Mesodermal cell (in vitro differentiated cells): ENCODE results near the gene RNASE7.
"Not testable (repeated sequence)": the region's sequence is repeated elsewhere in the genome, so short reads cannot be mapped to it uniquely, and the experiment has no call there.

Experiments used
- H3K27ac ChIP-seq: 2 replicates; pipeline ENCODE4 v1.7.0; 2013; ENCODE audit warnings: mild to moderate bottlenecking, low read depth, low read length, moderate library complexity; ENCODE audit not compliant: severe bottlenecking
- H3K36me3 ChIP-seq: 2 replicates; pipeline ENCODE4 v1.7.1; 2013; ENCODE audit warnings: mild to moderate bottlenecking, low read length, moderate library complexity; ENCODE audit not compliant: control insufficient read depth, insufficient read depth
- H3K4me1 ChIP-seq: one replicate; pipeline ENCODE4 v1.7.1; 2013; ENCODE audit warnings: mild to moderate bottlenecking, low read length; ENCODE audit not compliant: insufficient read depth, control insufficient read depth, poor library complexity, severe bottlenecking
- H3K4me3 ChIP-seq: 2 replicates; pipeline ENCODE4 v1.7.0; 2013; ENCODE audit warnings: low read length, control low read depth, mild to moderate bottlenecking; ENCODE audit not compliant: insufficient read depth, poor library complexity, severe bottlenecking; ENCODE audit errors: extremely low read depth
- H3K9me3 ChIP-seq: 2 replicates; pipeline ENCODE4 v1.7.1; 2013; ENCODE audit warnings: mild to moderate bottlenecking, low read length, moderate library complexity; ENCODE audit not compliant: control insufficient read depth
- WGBS, 2 experiments: methylation state at CpG; one replicate each; pipeline ENCODE4 v1.1.5; 2013; ENCODE audit warnings: missing lambda C conversion rate in 2 of 2; ENCODE audit not compliant: insufficient coverage in 2 of 2; 5-methylcytosine and 5-hydroxymethylcytosine counted together

Gene RNASE7

DNA sequence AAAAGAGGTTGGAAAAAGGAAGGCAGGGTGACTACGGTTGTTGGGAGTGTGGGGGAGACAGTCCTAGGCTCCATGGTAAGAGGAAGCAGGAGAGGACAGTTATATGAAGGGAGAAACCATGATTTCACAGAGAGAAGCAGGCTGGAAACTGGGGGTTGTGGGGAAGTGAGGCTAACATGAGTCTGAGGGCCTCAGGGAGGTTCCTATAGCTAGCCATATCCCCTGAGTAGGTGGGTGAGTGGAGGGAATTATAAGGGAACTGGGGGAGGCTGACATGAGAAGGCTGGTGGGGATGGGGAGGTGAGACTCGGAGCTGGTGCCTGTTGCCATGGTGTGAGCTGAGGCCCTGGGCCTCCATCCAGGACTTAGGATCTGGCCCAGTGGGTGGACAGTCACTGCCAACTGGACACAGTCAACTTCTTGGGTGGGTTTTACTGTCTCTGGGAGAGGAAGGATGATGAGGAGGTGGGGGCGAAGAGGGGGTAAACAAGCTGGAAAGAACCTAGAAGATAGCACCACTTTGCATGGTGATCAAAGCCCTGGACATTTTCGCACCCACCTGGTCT, 8.9 kb upstream of the RNASE7 start:
- Histone ChIP-seq H3K4me1 (peaks cover under 1% of the 10 kb centered on the region), H3K36me3 (no peaks in the 10 kb centered on the region), H3K4me3 (no peak overlapping the region), H3K9me3 (no peaks in the 10 kb centered on the region), H3K27ac (no peak overlapping the region)
- 96 to 98% methylated on average over 4 of the region's 4 CpGs for WGBS, 2 experiments

DNA sequence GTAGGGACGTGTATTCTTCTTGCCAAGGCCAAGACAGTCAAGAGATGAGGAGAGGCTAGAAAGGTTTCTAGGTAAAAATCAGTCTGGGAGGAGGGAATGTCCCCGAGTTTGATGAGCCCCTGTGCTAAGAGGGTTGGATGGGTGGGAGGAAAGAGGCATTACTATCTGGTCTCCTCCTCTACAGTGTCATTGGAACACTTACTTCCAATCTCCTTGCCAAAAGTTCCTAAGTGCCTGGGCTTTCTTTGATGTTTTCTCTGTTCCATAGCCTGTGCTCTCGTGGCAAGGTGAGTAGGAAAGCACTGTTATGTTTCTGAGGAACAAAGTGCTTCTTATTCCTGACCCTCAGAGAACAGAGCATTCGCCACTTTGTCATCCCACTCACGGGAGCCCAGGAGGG, 7.5 kb upstream of the RNASE7 start, which contains the start of gene RNASE13:
Gene RNASE13 (minus strand): TSS at position 101 of the 400 bp plus-strand sequence. CDS start 519 bp downstream, outside the sequence.
- Histone ChIP-seq H3K27ac (no peak within 1 kb of the TSS), H3K4me3 (no peak within 1 kb of the TSS), H3K4me1 (peaks cover 13% of the 10 kb centered on the region), H3K9me3 (no peaks in the 10 kb centered on the region), H3K36me3 (no peaks in the 10 kb centered on the region)
- 85 to 93% methylated on average over 3 to 4 of the region's 5 CpGs for WGBS, 2 experiments

DNA sequence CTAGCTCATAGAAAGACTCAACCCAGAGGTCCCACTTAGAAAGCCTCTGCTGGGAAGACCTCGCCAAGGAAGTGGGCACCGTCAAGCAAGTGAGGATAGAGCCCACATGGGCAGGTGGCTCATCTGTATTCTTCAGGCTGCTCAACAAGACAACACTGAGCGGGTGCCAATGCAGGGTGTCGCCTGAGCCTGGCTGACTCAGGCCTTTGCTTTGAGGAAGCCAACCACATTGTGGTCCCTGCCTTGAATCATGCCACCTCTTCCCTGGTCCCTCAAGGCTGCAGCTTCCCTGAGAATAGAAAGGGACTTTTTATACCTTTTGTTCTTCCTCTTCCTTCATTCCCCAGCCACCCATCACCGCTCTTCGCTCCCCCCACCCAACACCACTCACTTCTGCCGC, 5.4 kb upstream of the RNASE7 start:
- H3K36me3 ChIP-seq, result no peaks in the 10 kb centered on the region
- H3K4me1 ChIP-seq, result peaks cover 16% of the 10 kb centered on the region
- no peaks in the 10 kb centered on the region for H3K9me3 ChIP-seq
- no peak overlapping the region for H3K4me3 ChIP-seq
- WGBS, 2 experiments, result 93 to 100% methylated on average over 4 of the region's 7 CpGs
- H3K27ac ChIP-seq, result no peak overlapping the region

DNA sequence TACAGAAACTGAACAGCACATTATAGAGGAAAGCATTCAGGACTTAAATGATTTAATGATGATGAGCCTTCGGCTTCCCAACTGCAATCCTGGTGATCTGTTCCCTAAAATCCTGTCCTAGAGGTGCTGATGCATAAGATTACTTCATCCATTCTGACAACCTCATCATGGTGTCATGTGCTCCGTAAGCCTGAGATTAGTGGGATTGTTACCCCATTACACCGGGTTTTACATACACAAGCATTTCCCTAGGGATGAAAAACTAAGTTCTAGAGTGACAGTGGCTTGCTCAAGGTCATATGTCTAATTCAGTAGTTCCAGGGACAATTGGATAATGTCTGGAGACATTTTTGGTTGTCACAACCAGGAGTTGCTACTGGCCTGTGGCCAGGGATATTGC, 5.0 kb upstream of the RNASE7 start:
- Histone ChIP-seq H3K36me3 (no peaks in the 10 kb centered on the region), H3K4me1 (peaks cover 17% of the 10 kb centered on the region), H3K27ac (no peak overlapping the region), H3K9me3 (no peaks in the 10 kb centered on the region), H3K4me3 (no peak overlapping the region)
- 67 to 80% methylated on average over 1 of the region's 3 CpGs for WGBS, 2 experiments

DNA sequence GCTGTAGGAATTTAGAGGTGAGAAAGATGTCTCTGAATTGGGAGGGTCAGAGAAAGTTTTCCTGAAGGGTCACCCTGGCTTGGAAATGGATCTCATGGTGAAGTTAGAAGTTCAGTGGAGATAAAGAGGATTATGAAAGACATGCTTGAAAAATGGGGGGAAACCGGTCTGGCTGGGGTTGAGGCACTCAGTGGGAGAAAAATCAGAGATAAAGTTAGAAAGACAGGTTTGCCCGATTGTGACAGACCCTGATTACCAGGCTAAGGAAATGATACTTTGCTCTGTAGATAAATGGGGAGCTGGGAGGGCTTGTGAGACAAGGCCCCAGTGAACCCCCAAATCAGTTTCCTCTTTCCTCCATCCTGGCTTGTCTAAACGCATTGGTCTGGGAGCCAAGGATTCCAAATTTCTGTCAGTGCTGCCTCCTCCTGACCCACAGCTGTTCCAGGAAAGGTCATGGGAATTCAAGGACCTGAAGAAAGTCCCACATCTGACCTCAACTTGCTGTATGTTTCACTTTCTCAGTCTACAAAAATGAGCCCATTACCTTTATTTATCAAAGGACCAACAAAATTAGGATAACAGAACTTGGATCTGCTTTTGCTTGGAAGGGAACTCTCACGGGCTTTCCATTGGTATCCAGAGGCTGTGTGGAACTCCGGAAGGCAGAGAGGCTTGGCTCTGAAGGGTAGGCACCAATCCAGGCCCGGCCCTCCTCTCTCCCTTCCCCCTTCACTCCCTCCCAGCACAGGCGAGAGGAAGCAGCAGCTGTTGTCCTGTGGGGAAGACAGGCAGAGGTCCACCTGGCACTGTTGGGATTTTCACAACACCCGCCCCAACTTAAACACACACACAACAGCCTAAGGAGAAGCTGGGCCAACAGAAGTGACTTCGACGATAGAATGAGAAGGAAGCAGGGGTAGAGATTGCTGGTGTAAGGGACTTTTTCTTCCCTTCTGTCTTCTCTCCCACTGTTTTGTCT, 3.4 kb upstream of the RNASE7 start:
- H3K36me3 ChIP-seq, result no peaks in the 10 kb centered on the region
- no peaks in the 10 kb centered on the region for H3K9me3 ChIP-seq
- H3K4me1 ChIP-seq, result peaks cover 23% of the 10 kb centered on the region
- H3K4me3 ChIP-seq, result no peak overlapping the region
- WGBS, 2 experiments, result 43 to 81% methylated on average over 3 to 7 of the region's 10 CpGs
- peak overlapping the region; percentile 29 for H3K27ac ChIP-seq

DNA sequence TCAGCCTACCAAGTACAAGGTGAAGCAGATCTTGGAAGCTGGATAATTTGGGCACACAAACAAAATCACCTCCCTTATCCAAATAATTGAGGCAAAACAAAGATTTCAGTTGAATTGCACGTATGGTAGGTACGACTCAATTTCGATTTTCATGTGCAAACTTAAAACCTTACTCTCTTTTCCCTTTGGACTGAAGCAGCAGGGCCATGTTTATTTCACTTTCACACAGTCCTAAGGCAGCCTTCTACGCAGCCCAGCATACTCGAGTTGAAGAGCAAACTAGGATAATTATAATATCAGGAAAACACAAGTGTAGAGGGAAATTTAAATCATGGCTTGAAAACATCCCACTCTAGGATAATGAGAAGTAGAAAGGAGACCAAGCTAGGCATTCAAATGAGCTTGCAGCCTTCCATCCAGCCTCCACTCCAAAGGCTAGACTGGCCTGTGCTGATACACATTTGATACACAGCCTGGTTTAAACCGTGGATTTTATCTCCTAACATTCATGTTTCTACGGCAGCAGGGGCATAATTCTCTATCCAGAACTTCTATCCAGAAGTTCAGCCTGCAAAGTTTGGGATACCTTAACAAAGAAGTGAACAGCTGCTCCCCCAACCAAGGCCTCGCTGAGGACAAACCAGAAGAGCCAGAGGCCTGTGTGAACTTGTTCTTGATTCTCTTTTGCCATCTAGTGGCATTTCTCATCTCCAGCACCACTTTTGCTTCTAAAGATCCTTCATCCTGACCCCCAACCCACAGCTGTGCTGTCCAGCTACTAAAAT, 2.4 kb upstream of the RNASE7 start:
- H3K27ac ChIP-seq, result no peak overlapping the region
- peaks cover 31% of the 10 kb centered on the region for H3K4me1 ChIP-seq
- H3K36me3 ChIP-seq, result no peaks in the 10 kb centered on the region
- 45 to 49% methylated on average over 6 of the region's 8 CpGs for WGBS, 2 experiments
- H3K4me3 ChIP-seq, result no peak overlapping the region
- H3K9me3 ChIP-seq, result no peaks in the 10 kb centered on the region

DNA sequence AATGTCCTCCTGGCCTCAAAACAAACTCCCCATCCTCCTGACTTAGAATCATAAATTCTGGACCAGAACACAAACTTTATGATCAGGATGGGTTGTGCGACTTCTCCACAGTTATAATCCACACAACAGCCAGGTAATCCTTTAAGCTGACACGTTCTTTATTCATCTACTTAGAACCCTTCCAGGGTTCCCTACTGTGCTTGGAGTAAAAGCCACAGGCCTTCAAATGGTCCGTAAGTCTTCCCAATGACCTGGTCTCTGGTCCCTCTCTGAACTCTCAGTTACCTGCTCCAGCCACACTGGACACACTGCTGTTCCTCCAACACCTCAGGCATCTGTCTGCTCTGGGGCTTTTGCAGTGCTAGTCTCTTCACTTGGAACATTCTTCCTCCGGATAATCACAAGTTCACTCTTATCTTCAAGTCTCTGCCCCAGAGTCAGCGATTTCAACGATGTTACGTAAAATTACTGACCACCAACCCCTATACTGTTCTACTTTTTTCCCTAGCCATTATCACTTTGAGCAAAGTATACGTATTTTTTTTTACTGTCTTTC, 1.7 kb upstream of the RNASE7 start:
- Histone ChIP-seq H3K4me3 (no peak overlapping the region), H3K36me3 (no peaks in the 10 kb centered on the region), H3K27ac (no peak overlapping the region), H3K4me1 (peaks cover 31% of the 10 kb centered on the region), H3K9me3 (no peaks in the 10 kb centered on the region)
- WGBS, 2 experiments, result 78 to 83% methylated on average over 7 to 8 of the region's 8 CpGs

DNA sequence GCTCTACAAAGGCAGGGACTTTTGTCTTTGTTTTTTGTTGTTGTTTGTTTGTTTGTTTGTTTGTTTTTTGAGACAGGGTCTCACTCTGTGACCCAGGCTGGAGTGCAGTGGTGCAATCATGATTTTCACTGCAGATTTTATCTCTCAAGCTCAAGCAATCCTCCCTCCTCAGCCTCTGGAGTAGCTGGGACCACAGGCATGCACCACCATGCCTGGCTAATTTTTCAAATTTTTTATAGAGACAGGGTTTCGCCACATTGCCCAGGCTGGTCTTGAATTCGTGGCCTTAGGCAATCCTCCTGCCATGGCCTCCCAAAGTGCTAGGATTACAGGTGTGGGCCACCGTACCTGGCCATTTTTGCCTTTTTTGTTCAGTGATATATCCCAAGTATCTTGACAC, 1.2 kb upstream of the RNASE7 start:
- WGBS, 2 experiments, result 86 to 93% methylated on average over 3 of the region's 3 CpGs

DNA sequence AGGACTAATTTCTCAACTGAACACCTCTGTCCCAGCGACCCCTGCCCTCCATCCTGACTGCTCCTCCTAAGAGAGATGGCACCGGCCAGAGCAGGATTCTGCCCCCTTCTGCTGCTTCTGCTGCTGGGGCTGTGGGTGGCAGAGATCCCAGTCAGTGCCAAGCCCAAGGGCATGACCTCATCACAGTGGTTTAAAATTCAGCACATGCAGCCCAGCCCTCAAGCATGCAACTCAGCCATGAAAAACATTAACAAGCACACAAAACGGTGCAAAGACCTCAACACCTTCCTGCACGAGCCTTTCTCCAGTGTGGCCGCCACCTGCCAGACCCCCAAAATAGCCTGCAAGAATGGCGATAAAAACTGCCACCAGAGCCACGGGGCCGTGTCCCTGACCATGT, 756 bp downstream of the RNASE7 start:
- H3K36me3 ChIP-seq, result no peaks in the 10 kb centered on the region
- H3K9me3 ChIP-seq, result no peaks in the 10 kb centered on the region
- H3K4me1 ChIP-seq, result peaks cover 31% of the 10 kb centered on the region
- H3K4me3 ChIP-seq, result no peak overlapping the region
- 86 to 87% methylated on average over 6 to 8 of the region's 8 CpGs for WGBS, 2 experiments
- H3K27ac ChIP-seq, result no peak overlapping the region

More for the DNA sequence above, 1.2 kb upstream of the RNASE7 start:
- H3K4me1 ChIP-seq, result peaks cover 31% of the 10 kb centered on the region
- not testable (repeated sequence) for H3K9me3 ChIP-seq, H3K36me3 ChIP-seq, H3K4me3 ChIP-seq, H3K27ac ChIP-seq

DNA sequence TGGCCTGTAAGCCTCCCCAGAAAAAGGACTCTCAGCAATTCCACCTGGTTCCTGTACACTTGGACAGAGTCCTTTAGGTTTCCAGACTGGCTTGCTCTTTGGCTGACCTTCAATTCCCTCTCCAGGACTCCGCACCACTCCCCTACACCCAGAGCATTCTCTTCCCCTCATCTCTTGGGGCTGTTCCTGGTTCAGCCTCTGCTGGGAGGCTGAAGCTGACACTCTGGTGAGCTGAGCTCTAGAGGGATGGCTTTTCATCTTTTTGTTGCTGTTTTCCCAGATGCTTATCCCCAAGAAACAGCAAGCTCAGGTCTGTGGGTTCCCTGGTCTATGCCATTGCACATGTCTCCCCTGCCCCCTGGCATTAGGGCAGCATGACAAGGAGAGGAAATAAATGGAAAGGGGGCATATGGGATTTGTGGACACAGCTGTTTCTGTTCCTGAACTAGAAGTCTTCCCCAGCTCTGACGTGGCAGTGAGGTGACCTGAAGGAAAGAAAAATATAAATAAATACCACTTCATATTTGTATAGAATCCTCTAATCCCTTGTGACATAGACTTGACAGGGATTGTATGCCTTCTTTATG, 1.3 kb downstream of the RNASE7 start:
- Histone ChIP-seq H3K27ac (no peak overlapping the region), H3K36me3 (no peaks in the 10 kb centered on the region), H3K4me1 (peaks cover 27% of the 10 kb centered on the region), H3K9me3 (no peaks in the 10 kb centered on the region), H3K4me3 (no peak overlapping the region)
- WGBS, 2 experiments, result no CpG with 5 or more reads among the region's 2 CpGs
